IPS-11a (cell line): ENCODE data around the gene KNCN.
A peak's percentile ranks its signal among the peaks of the same experiment; 100 is the strongest.

ENCODE experiments used
- H3K4me3 ChIP-seq: one replicate; pipeline ENCODE4 v1.5.1; 2013; ENCODE audit warnings: low read depth, low read length, control low read depth

KNCN gene

DNA sequence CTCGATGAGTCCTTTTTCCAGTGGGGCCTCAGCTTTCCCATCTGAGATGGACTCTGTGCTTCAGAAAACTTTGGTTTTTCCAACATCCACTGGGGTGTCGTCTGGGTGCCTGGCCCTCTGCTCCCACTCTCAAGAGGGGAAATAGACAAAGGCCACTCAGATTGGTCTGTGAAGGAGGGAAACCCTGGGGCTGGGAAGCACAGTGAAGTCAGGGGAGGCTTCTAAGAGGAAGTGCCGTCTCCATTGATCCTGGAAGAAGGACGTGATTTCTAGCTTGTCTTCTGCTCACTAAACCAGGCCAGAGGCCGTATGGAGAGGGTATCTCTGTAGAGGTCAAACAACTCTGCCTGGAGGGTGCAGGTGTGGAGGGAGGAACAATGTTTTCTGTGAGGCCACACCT lies 5.2 kb downstream of the KNCN start:
- H3K4me3 ChIP-seq = no peak overlapping the region

DNA sequence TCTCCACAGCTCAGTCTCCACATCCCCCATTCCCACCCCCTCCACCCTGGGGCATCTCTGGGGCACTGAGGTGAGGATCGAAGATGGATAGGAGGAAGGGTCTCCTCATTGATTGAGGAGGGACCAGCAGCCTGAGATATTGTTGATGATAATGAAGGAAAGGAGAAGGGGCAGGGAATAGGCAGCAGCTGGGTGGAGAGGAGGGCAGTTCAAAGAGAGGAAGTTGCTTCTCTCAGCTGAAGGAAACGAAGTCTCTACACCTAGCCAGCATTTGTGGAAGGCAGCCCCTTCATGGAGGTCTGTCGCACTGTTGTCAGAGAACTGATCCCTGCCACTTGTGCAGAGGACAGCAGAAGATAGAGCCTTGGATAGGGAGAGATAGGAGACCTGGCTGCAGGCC lies 5.7 kb downstream of the KNCN start:
- no peak overlapping the region for H3K4me3 ChIP-seq

DNA sequence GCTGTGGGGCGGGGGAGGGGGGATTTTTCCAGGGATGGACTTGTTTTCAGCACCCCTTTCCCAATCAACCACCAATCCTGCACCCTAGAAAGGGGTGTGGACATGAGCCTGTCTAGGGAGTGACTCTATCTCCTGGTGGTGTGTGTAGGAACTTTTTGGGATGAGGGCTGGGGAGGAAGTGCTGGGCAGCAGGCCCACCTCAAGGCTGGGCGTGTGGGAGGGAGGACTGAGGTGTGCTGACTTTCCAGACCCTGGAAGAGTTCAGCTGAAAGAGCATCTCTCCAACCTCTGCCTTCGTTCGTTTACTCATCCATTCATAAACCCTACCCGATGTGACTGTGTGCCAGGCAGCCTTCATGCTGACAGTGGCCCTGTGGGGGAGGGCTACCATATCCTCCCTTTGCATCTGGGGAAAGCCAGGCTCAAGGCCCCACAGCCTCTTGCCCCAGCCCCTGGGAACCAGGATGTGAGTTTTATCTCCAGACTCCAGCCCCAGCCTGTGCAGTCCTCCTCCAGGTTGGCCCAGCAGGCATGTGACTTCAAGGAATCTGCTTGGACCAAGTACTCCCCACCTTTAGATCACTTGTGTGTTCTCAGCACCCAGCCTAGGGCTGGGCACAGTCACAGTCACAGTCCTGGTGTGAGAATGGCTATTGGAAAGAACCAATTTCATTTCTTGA lies 6.7 kb downstream of the KNCN start:
- no peak overlapping the region for H3K4me3 ChIP-seq

DNA sequence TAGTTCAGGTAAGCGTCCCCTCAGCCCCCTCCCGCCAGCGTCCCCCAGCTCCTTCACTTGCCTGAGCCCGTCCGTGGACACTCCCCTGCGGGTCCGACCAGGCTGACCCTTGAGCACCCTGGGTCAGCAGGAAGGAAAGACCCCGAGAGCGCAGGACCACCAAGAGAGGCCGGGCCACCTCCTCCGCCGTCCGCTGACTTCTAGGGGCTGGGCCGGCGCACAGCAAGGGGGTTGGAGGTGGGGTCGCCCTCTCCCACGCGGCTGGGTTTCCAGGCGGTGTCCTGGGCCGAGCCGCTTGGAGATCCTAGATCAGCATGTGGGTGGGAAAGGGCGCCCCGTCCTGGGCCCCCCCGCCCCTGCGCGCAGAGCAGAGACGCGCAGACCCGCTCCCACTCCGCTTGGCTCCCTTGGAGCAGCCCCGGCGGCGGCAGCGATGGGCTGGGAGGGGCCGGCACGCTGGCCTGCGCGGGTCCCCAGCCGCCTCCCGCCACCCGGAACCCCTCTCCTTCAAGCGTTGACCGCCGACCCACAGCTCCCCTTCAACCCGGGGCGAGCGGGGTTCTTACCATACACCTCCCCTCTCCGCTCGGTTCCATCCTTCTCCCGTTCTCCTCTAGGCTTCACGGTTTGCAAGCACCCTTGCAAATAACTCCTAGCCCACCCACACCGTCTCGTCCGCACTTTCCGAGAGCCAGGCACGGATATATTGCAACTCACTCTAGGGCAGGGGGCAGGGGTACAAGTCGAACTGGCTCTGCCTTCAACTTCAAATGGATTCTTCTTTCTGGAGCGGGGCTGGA lies 7.5 kb downstream of the KNCN start:
- H3K4me3 ChIP-seq = peak overlapping the region; percentile 30

DNA sequence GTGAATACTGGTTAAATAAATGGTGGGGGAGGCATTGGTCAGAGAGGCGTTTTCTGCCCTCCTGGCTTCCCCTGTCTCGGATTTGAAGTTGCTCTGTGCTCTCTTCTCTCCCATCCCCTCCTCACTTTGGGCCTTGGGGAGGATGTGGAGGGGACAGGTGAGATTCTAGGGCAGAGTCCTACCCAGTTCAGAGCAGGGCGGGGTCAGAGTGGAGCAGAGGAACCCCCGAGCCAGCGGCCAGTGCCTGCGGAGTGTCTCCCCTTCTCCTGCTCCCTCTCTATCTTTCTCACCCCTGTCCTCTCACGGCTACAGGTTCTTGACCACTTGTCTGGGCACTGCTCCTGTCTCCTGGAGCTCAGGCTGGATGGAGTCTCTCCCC lies 8.1 kb downstream of the KNCN start:
- no peak overlapping the region for H3K4me3 ChIP-seq

DNA sequence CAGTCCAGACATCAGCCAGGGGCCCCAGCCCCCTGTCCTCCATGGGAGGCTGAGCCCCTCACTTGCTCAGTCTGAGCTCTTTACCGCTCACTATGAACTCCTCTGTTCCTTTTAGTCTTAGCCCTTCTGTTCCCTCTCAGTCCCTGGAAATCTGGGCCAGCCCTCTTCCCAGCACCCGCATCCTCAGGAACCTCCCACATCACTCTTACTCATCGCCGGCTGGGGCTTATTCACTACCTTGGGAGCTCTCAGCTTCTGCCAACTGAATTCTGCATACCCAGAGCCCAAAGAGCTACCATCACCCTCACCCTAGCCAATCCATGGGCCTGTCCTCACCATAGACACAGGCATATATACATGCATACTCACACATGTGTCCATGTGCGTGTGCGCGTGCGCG lies 11.5 kb downstream of the KNCN start:
- H3K4me3 ChIP-seq = no peak overlapping the region

DNA sequence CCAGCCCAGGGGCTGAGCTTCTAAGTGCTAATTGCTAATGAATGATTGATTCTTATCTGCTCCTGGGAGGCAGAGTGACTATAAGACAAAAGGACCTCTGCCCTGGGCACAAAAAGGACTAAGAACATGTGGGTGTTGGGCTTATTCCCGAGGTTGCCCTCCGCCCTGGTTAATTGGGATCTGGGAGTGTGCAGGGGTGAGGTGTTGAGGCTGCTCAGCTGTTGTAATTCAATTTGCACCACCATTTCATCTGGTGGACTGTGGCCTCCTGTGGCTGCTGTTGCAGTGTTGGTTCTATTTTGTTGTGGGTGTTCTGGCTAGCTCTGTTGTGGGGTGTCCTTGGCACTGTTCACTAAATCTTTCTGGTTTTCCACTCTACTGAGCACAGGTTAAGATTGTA lies 13.3 kb downstream of the KNCN start:
- no peak overlapping the region for H3K4me3 ChIP-seq

DNA sequence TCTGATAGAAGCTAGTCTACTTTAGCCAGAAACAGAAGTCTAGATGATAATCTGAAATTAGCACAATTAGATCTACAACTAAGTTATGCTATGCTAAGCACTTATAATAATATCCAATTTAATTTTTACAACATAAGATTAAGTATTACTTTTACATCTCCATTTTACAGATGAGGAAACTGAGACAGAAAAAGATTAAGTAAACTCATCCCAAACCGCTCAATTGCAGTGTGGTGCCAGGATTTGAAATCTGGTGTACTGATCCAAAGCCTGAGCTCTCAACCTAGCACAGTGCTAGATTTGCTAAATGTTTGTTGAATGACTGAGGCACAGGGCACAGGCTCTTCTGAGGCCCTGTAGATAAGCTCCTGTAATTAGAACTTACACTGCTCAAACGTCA lies 13.8 kb downstream of the KNCN start:
- no peak overlapping the region for H3K4me3 ChIP-seq

DNA sequence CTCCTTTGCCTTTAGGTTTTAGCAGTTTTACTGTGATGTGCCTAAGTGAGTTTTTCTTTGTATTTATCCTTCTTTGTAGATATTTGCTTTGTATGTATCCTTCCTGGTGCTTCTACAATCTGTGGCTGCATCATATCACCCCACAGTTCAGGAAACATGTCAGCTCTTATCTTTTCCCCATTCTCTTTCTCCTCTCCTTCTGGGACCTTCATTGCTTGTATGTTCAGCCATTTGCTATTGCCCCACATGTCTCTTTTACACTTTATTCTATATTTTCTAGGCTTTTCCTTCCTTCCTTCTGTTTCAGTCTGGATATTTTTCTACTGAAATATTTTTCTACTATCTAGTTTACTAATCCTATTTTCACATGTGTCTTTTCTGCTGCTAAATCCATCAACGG lies 14.9 kb downstream of the KNCN start:
- H3K4me3 ChIP-seq = no peak overlapping the region

DNA sequence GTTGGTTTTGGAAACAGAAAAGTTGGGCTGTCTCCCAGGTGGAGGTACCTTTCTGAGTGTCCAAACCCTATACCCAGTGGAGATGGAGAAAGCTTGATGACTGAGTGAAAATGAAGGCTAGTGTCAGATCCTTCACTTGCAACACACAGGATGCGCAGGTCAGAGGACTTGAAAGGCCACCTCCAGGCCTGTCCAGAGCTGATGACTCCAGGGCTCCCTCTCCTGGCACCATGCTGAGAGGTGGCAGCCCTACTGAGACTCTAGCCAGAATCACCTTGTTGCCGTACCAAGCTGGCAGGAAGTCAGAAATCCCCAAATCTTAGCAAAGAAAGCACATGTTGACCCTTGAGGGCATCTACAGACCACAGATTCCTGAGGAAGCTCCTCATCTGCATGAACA lies 16.4 kb downstream of the KNCN start:
- no peak overlapping the region for H3K4me3 ChIP-seq

DNA sequence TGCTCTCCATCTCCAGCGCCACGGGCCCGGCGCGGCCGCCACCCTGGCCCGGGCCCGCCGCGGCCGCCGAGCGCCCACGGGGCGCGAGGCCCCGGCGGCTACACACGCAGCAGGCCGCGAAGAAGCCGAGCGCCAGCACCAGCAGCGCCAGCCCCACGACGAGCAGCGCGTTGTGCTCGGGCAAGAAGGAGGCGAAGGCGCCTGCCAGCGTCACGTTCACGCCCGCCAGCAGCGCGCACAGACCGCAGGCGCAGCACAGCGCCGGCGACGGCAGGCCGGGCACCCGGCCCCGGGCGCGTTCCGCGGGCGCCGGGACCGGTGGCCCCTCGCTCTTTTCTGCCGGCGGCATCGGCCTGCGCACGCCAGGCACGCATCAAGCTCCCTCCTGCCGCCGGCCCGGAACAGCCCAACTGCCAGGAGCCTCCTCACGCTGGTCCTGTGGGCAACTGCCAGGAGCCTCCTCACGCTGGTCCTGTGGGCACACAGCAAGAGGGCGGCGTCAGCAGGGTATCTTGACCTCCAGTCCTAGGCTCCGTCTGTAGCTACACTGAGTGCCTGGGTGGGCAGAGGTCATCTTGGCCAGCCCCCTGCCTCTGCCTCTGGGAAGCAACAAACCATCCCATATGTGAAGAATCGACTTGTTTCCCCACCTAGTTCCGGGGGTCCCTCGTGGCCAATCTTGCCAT lies 18.1 kb downstream of the KNCN start:
- peak overlapping the region; percentile 27 for H3K4me3 ChIP-seq

DNA sequence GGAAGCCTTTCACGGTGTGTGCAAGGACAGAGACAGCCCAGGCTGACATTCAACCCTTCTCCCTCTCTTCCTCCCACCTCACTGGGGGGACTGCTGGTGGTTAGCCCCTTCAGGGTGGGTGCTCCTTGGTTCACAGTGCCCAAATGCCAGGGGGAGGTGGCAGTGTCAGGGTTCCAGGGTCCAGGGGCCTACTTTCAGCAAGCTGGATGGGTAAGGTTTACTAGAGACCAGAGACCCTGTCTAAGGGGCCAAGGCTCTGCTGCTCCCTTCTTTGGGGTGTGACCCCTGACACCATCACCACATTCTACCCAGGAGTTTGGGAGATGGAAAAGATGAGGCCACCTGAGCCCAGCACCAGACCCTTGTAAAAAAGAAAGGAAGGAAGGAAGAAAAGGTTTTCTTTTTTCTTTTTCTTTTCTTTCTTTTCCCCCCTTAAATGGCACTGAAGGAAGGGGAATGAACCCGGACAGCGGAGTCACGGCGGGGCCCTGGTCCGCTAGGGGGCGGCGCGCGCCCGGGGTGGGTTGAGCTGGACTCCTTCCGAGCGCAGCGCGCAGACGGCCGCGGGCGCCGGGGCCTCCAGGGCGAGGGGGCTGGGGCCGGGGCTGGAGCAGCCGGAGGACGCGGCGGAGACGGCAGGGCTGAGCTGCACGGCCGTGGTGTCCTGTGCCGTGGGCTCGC lies 18.8 kb downstream of the KNCN start:
- H3K4me3 ChIP-seq = peak overlapping the region; percentile 27

DNA sequence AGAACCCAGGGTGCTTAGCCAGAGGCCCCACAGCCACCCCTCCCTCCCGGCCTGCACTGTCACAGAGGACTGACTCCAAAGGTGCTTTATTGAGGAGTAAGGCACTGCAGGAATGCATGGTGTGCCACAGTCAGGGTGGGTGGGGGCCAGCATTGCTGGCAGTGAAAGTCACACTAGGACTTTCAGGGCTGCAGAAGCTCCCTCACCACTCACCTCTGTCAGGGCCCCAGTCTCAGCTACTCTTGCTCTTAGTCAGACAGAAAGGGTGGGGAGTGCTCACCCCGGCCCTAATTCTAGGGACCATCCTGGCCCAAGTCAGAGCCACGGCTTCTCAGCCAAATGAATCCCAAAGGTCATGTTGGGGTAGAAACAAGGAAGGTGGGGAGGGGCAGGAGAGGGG lies 19.4 kb downstream of the KNCN start:
- no peak overlapping the region for H3K4me3 ChIP-seq

DNA sequence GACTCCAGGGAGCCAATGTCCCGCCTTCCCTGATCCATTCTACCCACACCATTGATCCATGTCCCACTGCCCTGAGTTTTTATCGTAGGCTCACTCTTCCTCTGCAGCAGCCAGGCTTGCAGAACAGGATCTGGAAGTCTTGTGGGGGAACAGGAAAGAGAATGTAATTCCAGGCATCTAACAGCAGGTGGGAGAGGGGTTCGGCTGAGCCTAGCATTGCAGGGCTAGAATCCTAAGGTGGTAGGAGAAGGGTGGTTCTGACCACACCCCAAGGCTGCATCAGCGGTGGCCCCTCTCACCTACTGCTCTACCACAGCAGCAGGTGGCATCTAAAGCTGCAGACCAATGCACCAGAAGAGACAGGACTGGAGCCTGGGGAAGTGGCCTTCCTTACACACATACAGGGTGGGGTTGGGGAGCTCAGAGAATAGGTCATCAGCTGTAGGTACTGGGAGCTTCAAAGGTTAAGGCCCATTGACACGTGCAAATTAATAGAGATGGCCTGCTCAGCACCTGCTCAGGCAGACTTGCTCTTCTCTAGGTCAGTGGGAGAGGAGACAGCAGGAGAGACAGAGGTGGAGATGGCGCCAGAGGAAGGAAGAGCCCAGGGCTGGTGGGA lies 20.5 kb downstream of the KNCN start:
- no peak overlapping the region for H3K4me3 ChIP-seq

DNA sequence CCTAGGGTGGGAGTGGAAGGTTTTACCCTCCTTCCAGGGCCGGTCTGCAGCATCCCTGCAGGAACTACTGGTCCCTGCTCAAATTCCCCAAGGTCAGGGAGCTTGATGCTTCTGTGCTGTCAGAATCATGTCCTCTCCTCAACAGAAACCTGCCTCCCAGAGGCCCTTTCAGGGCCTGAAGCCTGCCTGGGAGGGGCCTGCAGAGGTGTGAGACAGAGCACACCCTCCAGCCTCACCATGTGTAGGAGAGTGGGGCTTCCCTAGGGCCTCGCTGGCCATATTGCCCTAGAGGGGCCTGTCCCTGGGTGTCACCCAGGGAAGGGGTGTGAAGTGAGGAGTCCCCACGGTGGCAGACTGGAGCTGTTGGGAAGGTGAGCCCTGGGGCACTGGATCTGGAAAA lies 21.1 kb downstream of the KNCN start:
- H3K4me3 ChIP-seq = no peak overlapping the region

DNA sequence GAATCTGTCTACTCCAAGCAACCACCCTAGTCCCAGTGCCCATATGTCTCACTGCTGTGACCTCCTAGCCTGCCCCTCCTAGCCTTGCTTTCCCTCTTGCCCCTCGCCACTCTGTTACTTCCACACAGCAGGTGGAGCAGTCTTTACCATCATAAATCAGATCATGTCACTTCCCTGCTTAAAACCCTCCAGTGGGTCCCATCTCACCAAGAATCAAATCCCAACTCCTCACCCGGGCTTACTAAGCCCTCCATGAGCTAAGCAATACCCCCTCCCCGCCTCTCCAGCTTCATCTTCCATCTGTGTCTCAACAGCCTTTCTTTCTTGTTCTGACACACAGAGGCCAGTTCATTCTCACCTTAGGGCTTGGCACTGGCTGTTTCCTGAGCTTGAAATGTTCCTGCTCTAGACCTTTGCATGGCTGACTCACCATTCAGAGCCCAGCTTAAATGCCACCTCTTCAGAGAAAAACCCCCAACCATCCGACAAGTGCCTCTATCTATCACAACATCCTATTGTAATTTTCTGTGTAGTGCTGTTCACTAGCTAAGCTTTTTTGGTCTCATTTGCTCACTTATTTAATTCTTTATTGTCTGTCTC lies 22.3 kb downstream of the KNCN start:
- no peak overlapping the region for H3K4me3 ChIP-seq

DNA sequence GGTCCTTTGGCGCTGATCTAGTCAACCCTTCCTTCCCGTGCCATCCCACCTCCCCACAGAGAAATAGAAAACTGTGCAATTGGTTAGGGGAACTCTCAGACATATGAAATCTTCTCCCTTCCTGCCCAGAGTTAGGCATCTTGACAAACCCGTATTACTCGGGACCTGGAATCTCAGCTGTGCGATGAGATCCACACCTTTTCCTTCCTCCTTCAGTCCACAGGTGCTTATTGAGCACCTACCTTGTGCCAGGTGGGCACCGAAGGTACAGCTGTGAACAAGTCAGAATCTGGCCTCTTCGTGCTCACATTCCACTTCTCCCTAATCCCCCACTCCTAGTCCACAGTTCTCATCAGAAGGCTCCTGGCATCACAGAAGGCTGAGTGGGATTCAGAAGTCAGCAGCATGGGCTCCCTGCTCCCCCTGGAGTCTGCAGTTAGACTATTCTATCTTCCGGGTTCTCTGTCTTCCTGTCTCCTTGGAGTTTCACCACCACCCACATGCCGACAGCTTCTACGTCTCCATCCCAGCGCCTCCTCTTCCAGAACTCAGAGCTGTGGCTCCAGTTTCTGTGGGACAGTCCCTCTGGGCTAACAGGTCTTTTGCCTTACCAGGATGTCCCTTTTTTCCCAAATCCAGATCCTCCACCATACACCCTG lies 23.0 kb downstream of the KNCN start:
- H3K4me3 ChIP-seq = no peak overlapping the region

DNA sequence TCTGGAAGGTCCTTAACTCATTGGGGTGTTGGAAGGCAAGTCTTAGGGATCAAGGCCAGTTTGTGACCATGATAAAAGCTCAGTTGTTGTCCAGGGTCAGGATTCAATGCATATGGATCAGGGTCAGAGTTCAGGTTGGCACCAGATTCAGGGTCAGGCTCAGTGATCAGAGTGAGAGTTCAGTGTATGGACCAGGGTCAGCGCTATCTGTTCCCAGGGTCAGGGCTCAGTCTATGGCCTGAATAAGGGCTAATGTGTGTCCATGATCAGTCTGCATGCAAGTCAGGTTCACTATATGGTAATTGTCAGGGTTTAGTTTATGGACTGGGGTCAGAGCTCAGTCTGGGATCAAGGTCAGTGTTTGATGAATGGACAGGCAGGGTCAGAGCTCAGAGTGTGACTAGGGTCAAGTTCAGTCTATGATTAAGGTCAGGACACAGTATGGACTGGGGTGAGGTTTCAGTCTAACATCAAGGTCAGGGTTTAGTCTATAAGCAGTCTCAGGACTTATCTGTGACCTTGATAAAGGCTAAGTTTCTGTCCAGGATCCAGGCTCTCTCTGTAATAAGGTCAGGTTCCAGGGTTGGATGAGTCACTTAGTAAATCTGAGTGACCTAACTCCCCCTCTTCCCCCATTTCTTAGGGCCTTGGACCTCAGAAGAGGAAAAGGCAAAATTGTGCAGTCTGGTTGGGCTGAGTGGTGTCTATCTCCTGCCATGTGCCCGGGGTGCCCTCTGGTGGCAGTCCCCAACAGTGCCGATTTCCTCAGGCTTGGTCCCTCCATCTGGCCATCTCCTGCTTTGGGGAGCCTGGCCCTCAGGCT lies 23.8 kb downstream of the KNCN start:
- H3K4me3 ChIP-seq = no peak overlapping the region

DNA sequence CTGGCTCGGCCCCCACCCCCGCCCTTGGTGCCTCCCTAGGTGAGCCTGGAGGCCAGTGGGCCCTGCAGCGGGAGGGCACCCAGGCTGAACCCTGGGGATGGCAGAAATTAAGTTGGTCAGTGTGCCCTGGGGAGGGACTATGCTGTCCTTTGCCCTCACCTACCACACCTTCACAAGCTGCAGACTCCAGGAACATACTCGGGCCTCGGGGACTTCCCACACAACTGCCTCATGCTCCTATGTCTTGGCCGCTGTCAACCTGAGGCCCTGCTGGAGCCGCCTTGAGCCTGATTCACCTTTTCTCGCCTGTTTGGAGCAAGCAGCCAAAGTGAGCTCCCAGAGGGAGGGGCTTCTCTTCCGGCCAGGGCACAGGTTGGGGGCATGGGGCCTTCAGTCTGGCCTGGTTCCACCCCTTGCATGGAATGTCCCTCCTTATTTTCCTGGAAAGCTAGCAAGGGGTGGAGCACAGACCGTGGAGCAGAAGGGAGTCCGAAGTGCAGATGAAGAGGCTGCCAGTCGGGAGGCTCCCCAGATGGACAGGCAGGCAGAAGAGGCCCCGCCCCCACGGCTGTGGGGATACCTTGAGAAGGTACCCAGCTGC lies 24.7 kb downstream of the KNCN start:
- H3K4me3 ChIP-seq = no peak overlapping the region
